ENCODE data around the gene PIN4. TPM values are rescaled to one million over a fixed set of nuclear protein-coding genes. Genes with fewer than 3 reads are reported as not detected.
A peak's percentile ranks its signal among the peaks of the same experiment; 100 is the strongest.
"Not testable (repeated sequence)": the region's sequence is repeated elsewhere in the genome, so short reads cannot be mapped to it uniquely, and the experiment has no call there.

The PIN4 gene
- total RNA-seq, 1 donor from 2014 or later = 10.7 TPM

DNA sequence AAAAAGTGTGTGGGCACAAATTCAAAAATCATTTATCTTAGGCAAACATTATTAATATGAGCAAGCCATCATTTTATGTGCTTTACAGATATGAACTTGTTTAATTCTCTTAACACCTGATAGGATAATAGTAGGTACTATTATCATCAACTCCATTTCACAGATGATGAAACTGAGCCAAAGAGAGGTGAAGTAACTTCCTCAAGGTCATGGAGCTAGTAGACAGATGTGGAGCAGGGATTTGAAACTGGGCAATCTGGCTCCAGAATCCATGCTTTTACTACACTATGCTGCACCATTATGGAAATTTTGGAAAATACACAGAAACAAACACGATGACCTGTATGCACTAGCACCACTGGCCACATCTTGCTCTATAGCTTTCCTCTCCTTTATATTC is 1.0 kb upstream of the PIN4 start:
- intact Hi-C loops (cut with DNase I) = no loop called here
- no peak for DNase-seq
- no peak for ATAC-seq (ENCODE audit: poor library complexity)

DNA sequence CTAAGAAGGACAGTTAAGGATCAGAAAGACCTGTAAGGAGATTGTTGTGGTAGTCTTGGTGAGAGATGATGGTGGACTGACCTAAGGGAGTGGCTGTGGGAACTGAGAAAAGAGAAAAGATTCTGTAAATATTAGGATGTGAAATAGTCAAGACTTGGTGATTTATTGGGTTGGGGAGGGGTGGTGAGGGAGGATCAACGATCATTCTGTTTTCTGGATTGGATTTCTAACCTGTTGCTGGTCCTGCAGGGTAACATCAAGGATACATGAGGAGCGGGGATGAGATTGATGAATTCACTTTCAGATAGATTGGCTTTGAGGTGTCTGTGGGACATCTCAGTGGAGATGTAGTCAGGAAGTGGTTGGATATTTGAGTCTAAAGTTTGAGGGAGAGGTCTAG is 1.4 kb downstream of the PIN4 start:
- ATAC-seq (ENCODE audit: poor library complexity) = no peak
- no peak for DNase-seq
- intact Hi-C loops (cut with DNase I) = no loop called here

DNA sequence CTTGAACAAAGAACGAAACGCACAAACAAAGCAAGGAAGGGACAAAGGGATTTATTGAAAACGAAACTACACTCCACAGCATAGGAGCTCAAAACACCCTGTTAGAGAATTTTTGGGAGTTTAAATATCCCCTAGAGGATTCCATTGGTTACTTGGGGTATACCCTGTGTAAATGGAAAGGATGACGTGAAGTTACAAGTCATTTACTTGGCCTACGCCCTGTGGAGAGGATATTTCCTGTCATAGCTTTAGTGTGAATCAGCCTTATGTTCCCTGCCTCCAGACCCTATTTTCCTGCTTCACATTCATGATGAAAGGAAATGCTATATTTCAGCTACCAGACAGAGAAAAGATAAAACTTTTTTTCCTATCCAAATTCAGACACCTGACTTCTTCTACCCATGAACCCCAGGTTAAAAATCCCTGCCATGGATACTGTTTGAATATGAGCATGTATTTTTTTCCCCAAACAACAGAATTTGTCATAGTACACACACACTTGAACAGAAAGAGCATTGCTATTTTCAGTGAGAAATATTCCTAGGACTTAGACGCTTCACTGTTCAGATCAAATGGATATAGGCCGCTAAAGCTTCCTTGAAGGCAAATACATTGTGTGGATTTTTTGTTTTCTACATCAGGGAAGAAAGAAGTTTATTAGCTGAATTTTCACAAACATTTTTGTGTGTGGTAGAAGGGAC is 20.4 kb downstream of the PIN4 start:
- intact Hi-C loops (cut with DNase I) = no loop called here
- no peak for DNase-seq
- ATAC-seq (ENCODE audit: poor library complexity) = no peak

DNA sequence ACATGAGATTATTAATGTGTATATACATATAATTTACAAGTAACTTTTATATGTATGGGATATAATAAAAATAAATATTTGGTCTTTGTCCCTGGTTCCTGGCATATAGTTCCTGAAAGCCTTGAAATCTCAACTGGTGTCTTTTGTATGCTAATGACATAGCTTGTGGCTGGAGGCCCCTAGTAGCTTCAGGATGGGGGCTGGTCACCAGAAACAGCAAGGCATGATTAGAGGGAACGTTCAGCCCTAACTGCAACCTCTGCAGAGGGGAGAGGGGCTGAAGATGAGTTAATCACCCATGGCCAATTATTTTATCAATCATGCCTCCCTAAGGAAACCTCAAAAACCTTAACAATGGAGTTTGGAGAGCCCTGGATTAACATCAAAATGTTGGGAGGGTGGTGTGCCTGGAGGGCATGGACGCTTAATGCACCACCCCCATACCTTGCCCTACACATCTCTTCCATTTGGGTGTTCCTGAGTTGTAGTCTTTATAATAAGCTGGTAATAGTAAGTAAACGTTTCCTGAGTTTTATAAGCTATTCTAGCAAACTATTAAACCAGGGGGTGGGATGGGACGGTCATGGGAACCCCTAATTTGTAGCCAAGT is 21.3 kb downstream of the PIN4 start:
- intact Hi-C loops (cut with DNase I) = no loop called here
- no peak for DNase-seq
- ATAC-seq (ENCODE audit: poor library complexity) = no peak

GRCh38 chrX:72203421-72203820 is 21.9 kb downstream of the PIN4 start:
- DNase-seq (no peak), ATAC-seq (ENCODE audit: poor library complexity) (no peak)
- intact Hi-C loops (cut with DNase I) = no loop called here

DNA sequence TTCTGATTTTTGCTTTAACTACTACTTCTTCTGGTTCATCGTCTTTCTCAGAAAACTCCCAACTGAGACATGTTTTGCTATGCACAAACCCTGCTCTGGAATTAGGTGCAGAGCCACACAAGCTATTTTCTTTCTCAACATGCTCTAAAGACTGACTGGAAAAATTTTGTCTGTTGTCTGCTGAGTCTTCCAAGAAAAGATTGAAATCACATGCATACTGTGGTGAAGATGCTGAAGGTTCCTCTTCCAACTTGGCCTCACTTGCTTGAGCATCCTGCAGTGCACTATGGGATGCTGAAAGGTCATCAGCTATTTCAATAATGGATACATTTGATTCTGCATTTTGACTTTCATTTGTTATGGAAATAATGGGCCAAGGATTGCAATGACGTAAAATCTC is 24.1 kb downstream of the PIN4 start:
- intact Hi-C loops (cut with DNase I) = no loop called here
- no peak for DNase-seq
- no peak for ATAC-seq (ENCODE audit: poor library complexity)

DNA sequence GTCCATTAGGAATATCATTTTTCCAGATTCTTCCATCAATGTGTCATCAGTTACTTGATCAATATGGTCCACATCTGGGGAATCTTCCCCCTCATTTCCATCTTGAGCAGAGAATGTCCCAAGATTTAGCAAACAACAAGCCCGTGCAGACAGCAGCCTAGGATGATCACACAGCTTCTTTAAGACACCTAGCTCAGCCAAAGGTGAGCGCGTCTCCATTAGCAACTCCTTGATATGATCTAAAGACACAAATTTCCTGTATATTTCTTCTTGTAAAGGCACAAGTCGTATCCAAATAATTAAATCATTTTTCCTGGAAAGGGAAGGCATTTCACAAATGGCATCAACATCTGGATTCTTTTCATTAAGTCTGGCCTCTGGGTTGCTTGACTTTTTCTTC is 25.8 kb downstream of the PIN4 start:
- intact Hi-C loops (cut with DNase I) = no loop called here
- ATAC-seq (ENCODE audit: poor library complexity) = no peak
- no peak for DNase-seq

DNA sequence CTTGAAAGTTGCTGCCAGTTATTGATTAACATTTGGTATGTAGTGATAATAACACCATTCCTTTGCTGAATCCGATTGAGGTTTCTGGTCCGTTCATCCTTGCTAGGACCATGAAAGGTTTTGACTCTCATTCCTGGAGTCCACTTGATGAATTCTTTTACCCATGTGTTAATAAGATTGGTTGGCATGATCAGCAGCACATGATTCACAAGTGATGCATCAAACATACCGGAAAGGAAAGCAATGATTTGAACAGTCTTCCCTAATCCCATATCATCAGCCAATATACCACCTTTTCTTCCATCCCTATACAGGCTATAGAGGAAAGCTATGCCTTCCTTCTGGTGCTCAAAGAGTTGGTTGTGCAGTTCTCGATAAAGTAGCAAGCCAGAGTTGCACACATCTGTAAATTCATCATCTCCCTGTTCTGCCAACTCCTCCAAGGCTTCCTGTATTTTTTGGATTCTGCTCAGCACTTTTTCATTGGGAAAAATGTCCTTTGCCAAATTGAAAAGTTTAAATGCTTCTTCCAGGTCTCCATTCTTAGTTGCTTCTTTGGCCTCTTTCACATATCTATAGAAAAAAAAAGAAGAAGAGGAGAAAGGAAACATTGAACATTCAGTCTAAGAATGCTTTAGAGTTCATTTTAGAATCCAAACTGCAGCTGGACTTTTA is 26.7 kb downstream of the PIN4 start:
- DNase-seq = no peak
- ATAC-seq (ENCODE audit: poor library complexity) = no peak
- intact Hi-C loops (cut with DNase I) = no loop called here

DNA sequence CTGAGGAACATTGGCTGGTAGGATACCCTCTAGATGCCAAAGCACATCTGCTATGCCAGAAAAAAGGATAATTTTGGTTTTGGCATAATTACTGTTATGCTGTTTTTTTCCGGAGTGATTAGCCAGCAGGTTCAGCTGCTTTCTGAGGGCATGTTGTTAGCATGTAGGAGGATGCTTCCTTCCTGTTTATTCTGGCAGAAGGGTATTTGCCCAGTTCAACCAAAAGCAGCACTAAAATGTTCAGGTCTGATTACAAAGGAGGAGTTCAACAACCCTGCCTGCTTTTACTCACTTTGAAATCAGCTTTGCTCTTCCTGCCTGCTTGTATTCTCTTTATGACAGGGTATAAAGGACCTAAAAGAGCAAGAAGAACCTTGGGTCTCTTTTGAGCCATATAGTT is 35.4 kb downstream of the PIN4 start:
- intact Hi-C loops (cut with DNase I) = no loop called here
- DNase-seq (no peak), ATAC-seq (ENCODE audit: poor library complexity) (no peak)

- DNase-seq; ATAC-seq (ENCODE audit: poor library complexity); intact Hi-C loops (cut with DNase I): not testable (repeated sequence)
These were observed 38.8 kb downstream of the PIN4 start for GRCh38 chrX:72220375-72220774.

- ATAC-seq (ENCODE audit: poor library complexity) (no peak), DNase-seq (no peak)
- intact Hi-C loops (cut with DNase I) = no loop called here
These were observed 48.7 kb downstream of the PIN4 start for GRCh38 chrX:72230290-72230689.

- DNase-seq (no peak), ATAC-seq (ENCODE audit: poor library complexity) (no peak)
- intact Hi-C loops (cut with DNase I) = no loop called here
These were observed 55.3 kb downstream of the PIN4 start for GRCh38 chrX:72236841-72237240.

DNA sequence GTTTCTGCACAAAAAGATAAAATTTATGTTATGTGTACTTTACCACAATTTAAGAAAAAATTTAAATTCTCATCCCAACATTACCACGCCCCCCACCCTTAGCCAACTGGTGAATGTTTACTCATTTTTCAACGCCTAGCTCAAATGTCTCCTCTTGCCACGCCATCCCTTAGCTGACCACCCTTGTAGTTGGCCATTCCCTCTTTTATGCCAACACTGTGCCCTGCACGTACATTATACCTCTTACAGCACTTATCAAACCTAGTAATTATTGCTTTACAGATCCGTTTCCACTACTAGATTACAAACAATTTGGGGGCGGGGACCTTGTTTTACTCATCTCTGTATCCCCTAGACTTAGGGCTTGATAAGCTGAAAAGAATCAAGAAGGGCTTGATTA is 56.6 kb downstream of the PIN4 start:
- ATAC-seq (ENCODE audit: poor library complexity) (no peak), DNase-seq (no peak)
- intact Hi-C loops (cut with DNase I) = no loop called here

DNA sequence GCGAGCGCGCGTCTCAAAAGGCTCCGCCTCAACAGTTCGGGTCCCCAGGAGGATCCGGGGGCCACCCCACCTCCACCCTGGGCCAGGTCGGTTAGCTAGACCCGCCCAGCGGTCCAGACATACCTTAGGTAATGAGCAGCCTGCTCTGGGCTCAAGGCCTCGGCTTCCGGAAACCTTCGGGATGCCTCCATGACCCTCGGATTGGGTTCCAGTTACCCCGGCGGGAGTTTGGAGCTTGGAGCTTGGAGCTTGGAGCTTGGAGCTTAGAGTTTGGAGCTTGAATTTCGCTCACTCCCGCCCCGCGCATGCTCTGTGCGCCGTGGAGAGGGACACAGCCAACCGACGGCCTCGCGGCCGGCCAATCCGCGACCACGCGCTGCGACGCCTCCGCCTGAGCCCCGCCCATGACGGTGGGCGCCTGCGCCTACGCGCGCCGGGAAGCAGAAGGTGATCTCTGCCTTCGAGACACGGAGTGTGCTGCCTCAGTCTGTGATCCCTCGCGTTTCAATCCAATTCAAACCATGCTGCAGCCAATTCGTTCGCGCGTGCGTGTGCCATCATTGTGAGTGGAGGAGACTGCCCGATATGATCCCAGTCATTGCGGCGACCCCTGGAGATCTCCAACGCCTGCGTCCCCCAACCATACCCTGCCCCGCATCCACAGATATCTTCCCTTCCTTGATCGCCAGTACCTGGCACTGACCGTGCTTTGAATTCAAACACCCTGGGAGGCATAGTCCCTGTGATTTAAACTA is 57.3 kb downstream of the PIN4 start, which contains the start of gene ERCC6L:
Gene ERCC6L, minus strand, starts transcription at position 307 of the 755 bp plus-strand sequence. Its CDS starts 116 bp downstream, at position 191.
- intact Hi-C loops (cut with DNase I) = no loop called here
- ATAC-seq (ENCODE audit: poor library complexity) (peak; percentile 100), DNase-seq (peak; percentile 94)

- ATAC-seq (ENCODE audit: poor library complexity) (no peak), DNase-seq (no peak)
- intact Hi-C loops (cut with DNase I) = no loop called here
These were observed 59.4 kb downstream of the PIN4 start for GRCh38 chrX:72240976-72241375.

GRCh38 chrX:72243472-72243871 is 61.9 kb downstream of the PIN4 start:
- ATAC-seq (ENCODE audit: poor library complexity) (no peak), DNase-seq (no peak)
- intact Hi-C loops (cut with DNase I) = no loop called here

- DNase-seq (peak; percentile 57), ATAC-seq (ENCODE audit: poor library complexity) (peak; percentile 63)
- intact Hi-C loops (cut with DNase I) = no loop called here
These were observed 64.0 kb downstream of the PIN4 start for GRCh38 chrX:72245461-72246089.

DNA sequence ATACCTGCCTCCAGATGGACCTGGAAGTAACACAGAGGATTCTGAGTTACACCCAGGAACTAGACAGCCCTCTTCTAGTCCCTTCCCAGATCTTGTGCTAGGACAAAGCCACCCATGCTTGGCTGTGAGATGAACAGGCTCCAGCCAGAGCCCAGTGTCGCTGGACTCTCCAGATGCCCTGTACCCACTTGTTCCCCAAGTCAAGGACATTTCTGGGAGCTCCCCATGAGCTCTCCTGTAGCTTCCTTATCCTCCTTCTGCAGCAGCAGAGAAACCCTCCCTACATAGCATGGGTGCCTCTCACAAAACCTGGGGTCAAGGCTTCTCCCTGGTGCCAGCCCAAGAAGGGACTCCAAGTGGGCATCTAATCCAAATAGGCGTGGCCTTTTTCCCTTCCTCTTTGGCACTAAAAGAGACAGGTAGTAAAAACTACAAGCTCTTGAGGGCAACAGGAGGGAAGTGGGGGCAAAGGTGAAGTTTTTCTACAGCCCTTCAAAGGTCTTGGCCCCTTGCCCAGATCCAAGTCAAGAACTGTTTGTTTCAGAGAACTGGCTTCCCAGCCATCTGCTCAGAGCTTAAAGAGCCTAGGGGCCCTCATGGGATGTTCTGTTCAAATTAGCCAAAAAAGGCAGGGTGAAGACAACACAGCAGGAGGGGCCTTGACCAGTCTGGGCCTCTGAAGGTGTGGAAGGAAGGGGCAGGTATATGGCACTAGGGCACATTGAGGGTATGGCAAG is 65.8 kb downstream of the PIN4 start:
- intact Hi-C loops (cut with DNase I) = no loop called here
- ATAC-seq (ENCODE audit: poor library complexity) = no peak
- no peak for DNase-seq

Measured in Right ventricle myocardium superior (tissue), 1 donor.